Measurements from ENCODE around the gene AGAP1.

Gene AGAP1

GRCh38 chr2:235677276-235677788 lies 183.5 kb downstream of the AGAP1 start:
- H3K27me3 ChIP-seq (replicated peaks; ENCODE audit: control insufficient read depth, insufficient read depth, low read length): no peaks in the 10 kb centered on the region
- no peak for DNase-seq (ENCODE audit: low read depth)
- H3K36me3 ChIP-seq (ENCODE audit: control insufficient read depth, insufficient read depth, low read length, severe bottlenecking): no peaks in the 10 kb centered on the region
- no peak overlapping the region for H3K4me3 ChIP-seq (ENCODE audit: low read length)
- H3K4me1 ChIP-seq (ENCODE audit: control insufficient read depth, insufficient read depth, low read length): peaks cover 16% of the 10 kb centered on the region
- no peak overlapping the region for H3K9ac ChIP-seq (ENCODE audit: low read length)
- H3K9me3 ChIP-seq (ENCODE audit: control insufficient read depth, low read length): no peaks in the 10 kb centered on the region

GRCh38 chr2:235677937-235678336 lies 184.1 kb downstream of the AGAP1 start:
- Histone ChIP-seq H3K4me1 (ENCODE audit: control insufficient read depth, insufficient read depth, low read length) (peaks cover 13% of the 10 kb centered on the region), H3K36me3 (ENCODE audit: control insufficient read depth, insufficient read depth, low read length, severe bottlenecking) (no peaks in the 10 kb centered on the region), H3K9me3 (ENCODE audit: control insufficient read depth, low read length) (no peaks in the 10 kb centered on the region), H3K27me3 (replicated peaks; ENCODE audit: control insufficient read depth, insufficient read depth, low read length) (no peaks in the 10 kb centered on the region), H3K4me3 (ENCODE audit: low read length) (no peak overlapping the region), H3K9ac (ENCODE audit: low read length) (no peak overlapping the region)
- no peak for DNase-seq (ENCODE audit: low read depth)

- Histone ChIP-seq H3K9ac (ENCODE audit: low read length) (no peak overlapping the region), H3K9me3 (ENCODE audit: control insufficient read depth, low read length) (no peaks in the 10 kb centered on the region), H3K27me3 (replicated peaks; ENCODE audit: control insufficient read depth, insufficient read depth, low read length) (no peaks in the 10 kb centered on the region), H3K4me3 (ENCODE audit: low read length) (no peak overlapping the region), H3K36me3 (ENCODE audit: control insufficient read depth, insufficient read depth, low read length, severe bottlenecking) (no peaks in the 10 kb centered on the region), H3K4me1 (ENCODE audit: control insufficient read depth, insufficient read depth, low read length) (peaks cover 13% of the 10 kb centered on the region)
- DNase-seq (ENCODE audit: low read depth): no peak
Measured at GRCh38 chr2:235678712-235679111, 184.9 kb downstream of the AGAP1 start.

GRCh38 chr2:235679471-235679870 lies 185.6 kb downstream of the AGAP1 start:
- Histone ChIP-seq H3K9ac (ENCODE audit: low read length) (no peak overlapping the region), H3K9me3 (ENCODE audit: control insufficient read depth, low read length) (no peaks in the 10 kb centered on the region), H3K36me3 (ENCODE audit: control insufficient read depth, insufficient read depth, low read length, severe bottlenecking) (no peaks in the 10 kb centered on the region), H3K27me3 (replicated peaks; ENCODE audit: control insufficient read depth, insufficient read depth, low read length) (no peaks in the 10 kb centered on the region), H3K4me1 (ENCODE audit: control insufficient read depth, insufficient read depth, low read length) (peaks cover 13% of the 10 kb centered on the region), H3K4me3 (ENCODE audit: low read length) (no peak overlapping the region)
- no peak for DNase-seq (ENCODE audit: low read depth)

GRCh38 chr2:235685024-235685721 lies 191.3 kb downstream of the AGAP1 start:
- Histone ChIP-seq H3K4me3 (ENCODE audit: low read length) (no peak overlapping the region), H3K36me3 (ENCODE audit: control insufficient read depth, insufficient read depth, low read length, severe bottlenecking) (no peaks in the 10 kb centered on the region), H3K9me3 (ENCODE audit: control insufficient read depth, low read length) (no peaks in the 10 kb centered on the region), H3K9ac (ENCODE audit: low read length) (no peak overlapping the region), H3K4me1 (ENCODE audit: control insufficient read depth, insufficient read depth, low read length) (peaks cover 10% of the 10 kb centered on the region), H3K27me3 (replicated peaks; ENCODE audit: control insufficient read depth, insufficient read depth, low read length) (no peaks in the 10 kb centered on the region)
- no peak for DNase-seq (ENCODE audit: low read depth)

- no peaks in the 10 kb centered on the region for H3K9me3 ChIP-seq (ENCODE audit: control insufficient read depth, low read length)
- H3K4me3 ChIP-seq (ENCODE audit: low read length): no peak overlapping the region
- DNase-seq (ENCODE audit: low read depth): no peak
- no peaks in the 10 kb centered on the region for H3K36me3 ChIP-seq (ENCODE audit: control insufficient read depth, insufficient read depth, low read length, severe bottlenecking)
- H3K27me3 ChIP-seq (replicated peaks; ENCODE audit: control insufficient read depth, insufficient read depth, low read length): no peaks in the 10 kb centered on the region
- no peak overlapping the region for H3K9ac ChIP-seq (ENCODE audit: low read length)
- H3K4me1 ChIP-seq (ENCODE audit: control insufficient read depth, insufficient read depth, low read length): peaks cover 10% of the 10 kb centered on the region
Measured at GRCh38 chr2:235688511-235689426, 194.9 kb downstream of the AGAP1 start.

GRCh38 chr2:235689427-235689853 lies 195.6 kb downstream of the AGAP1 start:
- no peak for DNase-seq (ENCODE audit: low read depth)
- no peak overlapping the region for H3K4me3 ChIP-seq (ENCODE audit: low read length)
- H3K4me1 ChIP-seq (ENCODE audit: control insufficient read depth, insufficient read depth, low read length): peaks cover 10% of the 10 kb centered on the region
- H3K9me3 ChIP-seq (ENCODE audit: control insufficient read depth, low read length): no peaks in the 10 kb centered on the region
- H3K27me3 ChIP-seq (replicated peaks; ENCODE audit: control insufficient read depth, insufficient read depth, low read length): no peaks in the 10 kb centered on the region
- H3K36me3 ChIP-seq (ENCODE audit: control insufficient read depth, insufficient read depth, low read length, severe bottlenecking): no peaks in the 10 kb centered on the region
- H3K9ac ChIP-seq (ENCODE audit: low read length): no peak overlapping the region

- no peak for DNase-seq (ENCODE audit: low read depth)
- H3K9ac ChIP-seq (ENCODE audit: low read length): no peak overlapping the region
- H3K4me3 ChIP-seq (ENCODE audit: low read length): no peak overlapping the region
- H3K4me1 ChIP-seq (ENCODE audit: control insufficient read depth, insufficient read depth, low read length): peaks cover 7% of the 10 kb centered on the region
- no peaks in the 10 kb centered on the region for H3K27me3 ChIP-seq (replicated peaks; ENCODE audit: control insufficient read depth, insufficient read depth, low read length)
- H3K36me3 ChIP-seq (ENCODE audit: control insufficient read depth, insufficient read depth, low read length, severe bottlenecking): no peaks in the 10 kb centered on the region
- no peaks in the 10 kb centered on the region for H3K9me3 ChIP-seq (ENCODE audit: control insufficient read depth, low read length)
Measured at GRCh38 chr2:235690082-235690808, 196.4 kb downstream of the AGAP1 start.

GRCh38 chr2:235690809-235691450 lies 197.1 kb downstream of the AGAP1 start:
- H3K4me3 ChIP-seq (ENCODE audit: low read length): no peak overlapping the region
- H3K27me3 ChIP-seq (replicated peaks; ENCODE audit: control insufficient read depth, insufficient read depth, low read length): no peaks in the 10 kb centered on the region
- no peaks in the 10 kb centered on the region for H3K36me3 ChIP-seq (ENCODE audit: control insufficient read depth, insufficient read depth, low read length, severe bottlenecking)
- no peaks in the 10 kb centered on the region for H3K9me3 ChIP-seq (ENCODE audit: control insufficient read depth, low read length)
- no peak for DNase-seq (ENCODE audit: low read depth)
- H3K9ac ChIP-seq (ENCODE audit: low read length): no peak overlapping the region
- H3K4me1 ChIP-seq (ENCODE audit: control insufficient read depth, insufficient read depth, low read length): no peaks in the 10 kb centered on the region

GRCh38 chr2:235692076-235692475 lies 198.2 kb downstream of the AGAP1 start:
- H3K27me3 ChIP-seq (replicated peaks; ENCODE audit: control insufficient read depth, insufficient read depth, low read length): no peaks in the 10 kb centered on the region
- no peak overlapping the region for H3K9ac ChIP-seq (ENCODE audit: low read length)
- H3K9me3 ChIP-seq (ENCODE audit: control insufficient read depth, low read length): no peaks in the 10 kb centered on the region
- H3K4me1 ChIP-seq (ENCODE audit: control insufficient read depth, insufficient read depth, low read length): no peaks in the 10 kb centered on the region
- H3K36me3 ChIP-seq (ENCODE audit: control insufficient read depth, insufficient read depth, low read length, severe bottlenecking): no peaks in the 10 kb centered on the region
- H3K4me3 ChIP-seq (ENCODE audit: low read length): no peak overlapping the region
- DNase-seq (ENCODE audit: low read depth): no peak
